ENCODE results near the gene PEX19.

Gene PEX19

DNA sequence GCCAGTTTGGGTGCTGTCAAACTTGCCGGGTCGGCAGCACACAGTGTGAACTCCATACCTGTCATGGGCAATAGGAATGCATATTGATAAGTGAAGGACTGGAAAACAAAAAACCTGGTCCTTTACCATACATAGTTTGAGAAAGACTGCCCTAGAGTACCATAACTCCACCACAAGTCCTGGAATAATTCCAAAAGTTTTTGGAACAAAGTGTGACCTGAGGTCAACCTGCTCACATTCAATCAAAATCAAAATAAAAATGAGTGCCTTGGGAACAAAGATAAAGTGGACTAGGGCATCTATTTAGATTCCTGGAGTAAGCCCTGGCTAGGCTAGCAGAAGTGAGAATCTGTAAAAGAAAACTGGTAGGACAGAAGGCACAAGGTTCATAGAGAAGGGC lies 7.6 kb downstream of the PEX19 start:
- no peak for DNase-seq

DNA sequence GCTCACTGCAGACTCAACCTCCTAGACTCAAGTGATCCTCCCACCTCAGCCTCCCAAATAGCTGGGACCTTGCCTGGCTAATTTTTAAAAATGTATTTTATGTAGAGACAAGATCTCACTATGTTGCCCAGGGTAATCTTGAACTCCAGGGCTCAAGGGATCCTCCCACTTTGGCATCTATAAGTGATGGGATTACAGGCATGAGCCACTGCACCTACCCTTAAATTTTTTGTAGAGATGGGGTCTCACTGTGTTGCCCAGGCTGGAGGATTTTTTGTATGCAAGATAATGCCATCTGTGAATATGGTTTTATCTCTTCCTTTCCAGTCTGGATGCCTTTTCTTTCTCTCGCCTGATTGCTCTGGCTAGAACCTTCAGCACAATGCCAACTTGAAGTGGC lies 13.9 kb downstream of the PEX19 start:
- no peak for DNase-seq

DNA sequence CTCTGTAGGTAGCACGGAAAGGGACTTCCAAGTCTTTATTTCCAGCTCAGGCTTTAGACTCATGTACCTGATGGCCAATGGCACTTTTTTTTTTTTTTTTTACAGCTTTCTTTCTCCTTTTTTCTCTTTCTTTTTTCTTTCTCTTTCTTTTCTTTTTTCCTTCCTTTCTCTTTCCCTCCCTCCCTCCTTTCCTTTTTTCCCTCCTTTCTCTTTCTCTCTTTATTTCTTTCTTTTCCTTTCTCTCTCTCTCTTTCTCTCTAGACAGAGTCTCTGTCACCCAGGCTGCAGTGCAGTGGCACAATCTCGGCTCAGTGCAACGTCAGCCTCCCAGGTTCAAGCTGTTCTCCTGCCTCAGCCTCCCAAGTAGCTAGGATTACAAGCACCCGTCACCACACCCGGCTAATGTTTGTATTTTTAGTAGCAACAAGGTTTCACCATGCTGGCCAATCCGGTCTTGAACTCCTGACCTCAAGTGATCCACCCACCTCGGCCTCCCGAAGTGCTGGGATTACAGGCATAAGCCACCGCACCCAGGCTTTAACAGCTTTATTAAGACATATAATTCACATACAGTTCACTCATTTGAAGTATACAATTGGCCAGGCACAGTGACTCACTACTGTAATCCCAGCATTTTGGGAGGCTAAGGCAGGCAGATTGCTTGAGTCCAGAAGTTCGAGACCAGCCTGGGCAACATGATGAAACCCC lies 17.5 kb downstream of the PEX19 start:
- DNase-seq: no peak

DNA sequence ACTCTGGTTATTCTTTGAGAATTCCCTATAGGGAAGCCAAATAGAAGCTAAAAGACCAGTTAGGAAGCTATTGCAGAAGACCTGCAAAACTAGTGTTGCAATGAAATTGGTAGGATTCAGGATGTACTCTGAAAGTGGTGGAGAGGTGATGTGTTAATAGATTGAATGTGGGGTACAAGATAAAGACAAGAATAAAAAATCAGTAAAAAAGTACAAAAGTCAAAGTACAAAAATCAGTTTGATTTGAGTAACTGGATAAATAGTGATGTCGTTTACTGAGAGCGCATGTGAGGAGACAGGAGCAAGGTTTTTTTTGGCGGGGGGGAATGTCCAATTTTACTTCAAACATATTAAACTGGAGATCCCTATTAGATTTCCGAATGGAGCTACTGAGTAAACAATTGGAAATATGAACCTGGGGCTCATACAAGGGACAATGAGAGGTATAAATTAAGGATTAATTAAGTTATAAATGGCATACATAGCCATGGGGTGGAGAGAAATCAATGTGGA lies 20.1 kb downstream of the PEX19 start:
- DNase-seq: peak; percentile 20

DNA sequence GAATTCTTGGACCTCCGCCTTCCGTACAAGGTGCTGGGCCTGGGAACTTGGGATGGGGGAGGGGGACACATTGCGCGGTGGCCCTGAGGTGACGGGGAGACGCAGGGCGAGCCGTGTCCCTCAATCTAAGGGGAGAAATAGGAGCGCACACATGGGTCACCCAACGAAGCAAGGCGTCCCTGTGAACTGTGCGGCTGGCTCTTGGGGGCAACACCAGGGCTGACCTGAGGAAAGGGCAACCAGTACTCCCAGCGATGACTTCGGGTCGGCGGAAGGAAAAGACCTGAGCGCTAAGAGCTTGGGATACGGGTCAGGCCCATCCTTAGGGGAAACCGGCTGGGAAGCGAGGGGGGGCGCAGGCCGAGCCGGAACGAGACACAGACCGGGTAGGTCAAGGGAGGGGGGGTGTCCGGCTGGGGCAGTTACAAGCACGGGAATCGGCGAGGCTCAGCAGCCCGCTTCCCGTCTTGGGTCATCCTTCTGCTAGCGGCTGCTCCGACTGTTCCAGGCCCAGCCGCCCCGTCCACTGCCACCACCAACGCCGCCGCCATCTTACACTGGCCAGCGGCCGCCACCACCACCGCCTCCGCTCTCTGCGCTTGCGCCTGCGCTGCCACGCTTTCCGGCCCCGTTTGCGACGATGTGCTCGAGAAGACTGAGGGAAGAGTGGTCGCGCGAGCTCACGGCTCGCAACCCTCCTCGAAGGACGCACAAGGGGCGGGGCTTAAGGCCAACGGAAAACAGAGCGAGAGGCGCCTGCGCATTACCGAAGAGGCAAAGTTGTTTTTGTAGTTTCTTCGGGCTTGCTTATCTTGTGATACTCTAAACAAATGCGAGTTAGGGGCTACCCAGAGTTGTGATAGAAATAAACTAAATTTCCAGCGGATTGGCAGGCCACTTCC lies 22.8 kb downstream of the PEX19 start, which contains the start of gene DCAF8:
Gene DCAF8, minus strand, starts transcription at position 657 of the 902 bp plus-strand sequence. CDS start 18,541 bp downstream, outside the sequence.
- peak; percentile 99 for DNase-seq

DNA sequence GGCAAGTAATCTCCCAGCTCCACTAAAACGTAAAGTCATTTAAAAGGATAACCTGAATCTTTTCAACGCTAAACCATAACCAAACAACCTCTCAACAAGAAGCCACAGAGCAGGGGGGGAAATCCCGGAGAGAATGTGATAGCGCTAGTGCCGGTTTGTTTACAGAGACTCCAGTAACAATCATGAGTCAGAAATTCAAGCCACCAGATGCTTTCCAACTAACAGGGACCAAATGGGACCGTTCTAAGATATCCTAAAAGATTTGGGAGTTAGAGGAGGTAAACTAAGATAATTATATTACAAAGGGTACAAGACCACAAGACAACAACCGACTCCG lies 23.4 kb downstream of the PEX19 start:
- peak; percentile 71 for DNase-seq

DNA sequence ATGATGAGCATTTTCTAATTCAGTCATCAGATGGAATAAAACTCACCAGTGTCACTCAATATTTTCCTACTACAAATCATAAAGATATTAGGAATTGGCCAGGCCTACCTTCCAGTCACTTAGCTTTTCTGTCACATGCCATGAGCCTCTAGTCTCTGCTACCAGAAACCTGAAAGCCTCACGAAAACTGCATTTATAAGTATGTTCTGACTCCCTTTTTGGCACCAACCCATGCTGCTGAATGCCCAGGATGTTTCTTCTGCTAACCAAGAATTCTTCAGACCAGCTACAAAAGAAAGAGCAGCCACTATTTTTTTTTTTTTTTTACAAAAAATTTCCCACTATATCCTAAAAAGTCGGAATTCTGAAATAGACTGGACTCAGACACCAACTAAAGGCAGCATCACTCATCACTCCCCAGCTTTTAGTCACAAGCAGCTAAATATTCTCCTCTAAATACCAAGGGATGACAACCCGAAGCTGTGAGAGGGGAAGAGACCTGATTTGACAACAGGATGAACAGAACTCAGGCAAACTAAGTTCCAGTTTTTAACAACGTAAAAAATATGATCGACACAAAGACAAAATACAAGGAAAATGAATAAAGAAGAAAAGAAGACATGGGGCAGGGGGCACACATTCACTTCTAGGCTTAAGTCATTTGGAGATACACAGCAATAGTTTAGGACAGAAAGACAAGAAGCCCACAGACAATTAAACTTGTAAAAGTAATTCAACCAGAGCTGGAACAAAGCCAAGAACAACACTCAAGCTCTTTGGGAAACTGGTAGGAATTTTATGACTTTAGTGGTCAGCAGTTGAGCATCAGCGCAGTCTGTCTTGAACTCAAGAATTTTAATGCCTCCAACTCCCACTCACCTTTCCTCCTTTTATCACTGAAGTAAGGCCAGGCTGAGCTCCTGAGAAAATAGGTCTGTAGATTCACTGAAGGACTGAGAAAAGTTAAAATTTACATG lies 24.2 kb downstream of the PEX19 start:
- DNase-seq: peak; percentile 64

DNA sequence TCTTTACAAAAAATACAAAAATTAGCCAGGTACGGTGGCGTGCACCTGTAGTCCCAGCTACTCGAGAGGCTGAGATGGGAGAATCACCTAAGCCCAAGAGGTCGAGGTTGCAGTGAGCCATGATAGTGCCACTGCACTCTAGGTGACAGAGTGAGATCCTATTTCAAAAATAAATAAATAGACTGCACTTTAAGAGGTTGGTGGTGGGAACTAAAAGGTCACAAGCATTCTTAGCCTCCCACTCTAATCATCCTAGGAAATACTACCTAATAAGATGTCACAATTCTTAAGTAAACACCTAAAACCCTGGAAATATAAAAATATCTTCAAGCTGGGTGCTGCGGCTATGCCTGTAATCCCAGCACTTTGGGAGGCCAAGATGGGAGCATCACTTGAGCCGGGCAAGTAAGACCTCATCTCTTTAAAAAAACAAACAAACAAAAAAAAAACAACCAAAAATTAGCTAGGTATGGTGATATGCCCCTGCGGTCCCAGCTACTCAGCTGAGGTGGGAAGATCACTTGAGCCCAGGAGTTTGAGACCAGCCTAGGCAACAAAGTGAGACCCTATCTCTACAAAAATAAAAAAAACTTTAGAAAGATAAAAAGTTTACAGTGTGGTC lies 26.6 kb downstream of the PEX19 start:
- DNase-seq: no peak

DNA sequence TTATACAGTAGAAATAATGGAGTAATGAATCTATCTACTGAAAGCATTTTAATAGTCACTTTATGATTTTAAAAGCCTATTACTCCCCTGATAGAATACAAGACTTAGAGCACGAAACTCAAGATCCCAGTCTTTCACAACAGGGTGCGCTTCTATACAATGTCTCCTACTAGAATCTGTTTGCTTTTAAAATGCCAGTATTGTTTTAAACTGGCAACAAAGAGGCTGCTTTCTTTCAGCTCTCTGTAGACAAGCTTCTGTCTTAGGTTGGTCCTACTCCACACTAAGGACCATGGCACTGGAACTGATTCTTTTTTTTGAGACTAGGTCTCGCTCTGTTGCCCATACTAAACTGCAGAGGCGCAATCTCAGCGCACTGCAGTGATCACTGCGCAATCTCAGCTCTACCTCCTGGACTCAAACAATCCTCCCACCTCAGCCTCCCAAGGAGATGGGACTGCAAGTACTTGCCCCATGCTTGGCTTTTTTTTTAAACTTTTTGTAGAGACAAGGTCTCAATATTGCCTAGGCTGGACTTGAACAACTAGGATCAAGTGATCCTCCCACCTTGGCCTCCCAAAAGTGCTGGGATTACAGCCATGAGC lies 27.4 kb downstream of the PEX19 start:
- DNase-seq: no peak

DNA sequence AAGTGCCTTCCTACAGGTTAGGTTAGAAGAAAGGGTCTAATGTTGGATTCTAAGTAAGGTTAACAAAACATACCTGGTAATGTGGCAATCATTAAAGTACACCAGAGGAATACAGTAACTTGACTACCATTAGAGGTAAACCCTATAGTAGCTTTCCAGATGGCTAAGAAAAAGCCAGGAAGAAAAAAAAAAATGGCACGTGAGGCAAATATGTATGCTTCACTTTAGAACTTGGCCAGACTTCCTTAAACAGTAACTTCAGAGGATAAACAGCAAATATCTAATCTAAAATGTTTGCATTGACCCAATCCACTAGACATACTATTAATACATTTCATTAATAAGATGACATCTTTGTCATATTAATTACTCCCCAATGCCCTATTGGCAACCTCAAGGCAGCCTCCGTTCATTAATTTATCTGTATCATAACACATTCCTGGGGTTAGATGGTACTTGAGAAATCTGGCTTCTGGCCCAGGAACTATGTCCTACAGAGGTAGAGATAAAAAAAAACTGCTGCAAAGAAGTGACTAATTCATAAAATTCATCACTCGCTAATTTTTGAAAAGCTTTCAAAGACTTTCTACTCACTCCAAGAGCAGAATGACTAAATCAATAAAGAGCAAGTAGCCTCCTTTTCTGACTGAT lies 28.4 kb downstream of the PEX19 start:
- DNase-seq: no peak

DNA sequence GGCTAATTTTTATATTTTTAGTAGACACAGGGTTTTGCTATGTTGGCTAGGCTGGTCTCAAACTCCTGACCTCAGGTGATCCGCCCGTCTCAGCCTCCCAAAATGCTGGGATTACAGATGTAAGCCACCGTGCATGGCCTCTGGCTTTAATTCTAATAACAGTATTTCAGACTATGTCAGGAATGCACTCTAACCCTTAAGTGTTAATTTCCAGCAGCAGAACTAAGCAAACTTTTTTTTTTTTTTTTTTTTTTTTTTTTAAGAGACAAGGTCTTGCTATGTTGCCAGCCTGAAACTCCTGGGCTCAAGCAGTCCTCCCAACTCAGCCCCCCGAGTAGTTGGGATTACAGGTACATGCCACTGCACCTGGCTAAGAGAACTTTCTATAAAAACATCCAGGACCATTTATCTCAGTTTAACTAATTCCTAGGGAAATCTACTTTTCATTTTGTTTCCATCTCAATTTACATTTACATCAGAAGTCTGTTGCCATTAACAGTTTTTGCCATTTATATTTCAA lies 29.1 kb downstream of the PEX19 start:
- DNase-seq: no peak

DNA sequence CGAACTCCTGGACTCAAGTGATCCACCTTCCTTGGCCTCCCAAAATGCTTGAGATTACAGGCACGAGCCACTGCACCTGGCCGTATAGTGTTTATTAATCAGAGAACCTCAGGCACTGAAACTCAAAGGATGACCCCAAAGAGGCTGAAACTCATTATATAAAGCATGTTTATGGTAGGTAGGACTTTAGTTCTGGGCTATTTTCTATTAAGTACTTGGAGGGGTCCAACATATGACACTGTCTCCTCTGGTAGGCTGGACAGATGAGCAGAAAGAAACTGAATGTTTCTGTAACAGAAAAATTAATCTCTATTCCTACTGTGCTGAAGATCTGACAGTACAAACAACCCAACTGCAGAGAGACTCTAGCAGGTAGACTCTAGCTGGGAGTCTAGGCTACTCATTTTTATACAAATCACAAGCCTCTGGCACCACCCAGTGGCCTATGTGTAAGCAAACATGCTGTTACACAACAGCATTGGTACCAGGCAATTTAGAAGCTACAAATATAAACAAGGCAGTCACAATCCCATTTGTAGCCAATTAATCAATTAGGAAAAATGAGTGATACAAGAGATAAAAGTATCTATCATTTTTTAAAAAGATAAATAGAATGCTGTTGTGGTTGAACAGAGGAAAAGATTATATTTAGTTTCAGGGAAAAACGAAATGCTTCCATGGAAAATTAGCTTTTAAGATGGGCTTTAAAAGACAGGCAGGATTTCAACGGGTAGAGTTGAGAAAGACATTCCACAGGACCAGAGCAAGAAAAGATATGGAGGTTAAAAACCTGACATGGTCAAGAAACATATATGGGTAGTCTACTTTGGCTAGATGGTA lies 33.0 kb downstream of the PEX19 start:
- peak; percentile 92 for DNase-seq

DNA sequence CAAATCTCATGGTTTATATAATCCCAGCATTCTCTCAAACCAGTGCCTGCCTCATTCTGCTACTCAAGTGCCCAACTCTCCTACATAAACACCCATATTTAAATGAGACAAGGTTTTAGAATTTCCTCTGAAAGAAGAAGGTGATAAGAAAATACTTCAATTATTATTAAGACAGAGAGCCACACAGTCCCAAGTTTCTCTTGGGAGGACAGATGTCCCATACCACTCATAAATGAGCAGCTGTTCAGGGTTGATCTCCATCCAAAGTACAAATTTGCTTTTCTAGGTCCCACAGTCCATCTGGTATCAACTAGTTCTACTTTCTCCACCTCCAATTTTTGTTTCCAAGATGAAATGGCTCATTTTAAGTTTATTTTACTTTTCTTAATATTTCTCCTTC lies 33.9 kb downstream of the PEX19 start:
- peak; percentile 10 for DNase-seq

DNA sequence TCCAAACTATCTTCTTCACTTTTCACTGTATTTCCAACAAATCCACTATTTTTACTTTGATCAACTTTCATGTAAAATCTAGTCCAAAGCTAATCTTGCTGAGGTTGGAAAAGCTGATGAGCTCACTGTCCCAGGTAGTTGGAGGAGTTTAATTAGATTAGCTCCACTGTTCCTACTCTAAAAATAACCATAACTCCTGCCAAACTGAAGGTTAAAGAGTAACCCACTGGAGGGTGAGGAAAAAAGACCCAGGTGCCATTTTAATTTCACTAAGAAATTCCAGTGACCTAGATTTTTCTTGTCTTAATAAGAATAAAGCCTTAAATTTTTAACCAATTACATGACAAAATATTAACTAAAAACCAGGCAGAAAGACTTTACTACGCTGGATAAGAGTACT lies 37.9 kb downstream of the PEX19 start:
- no peak for DNase-seq

DNA sequence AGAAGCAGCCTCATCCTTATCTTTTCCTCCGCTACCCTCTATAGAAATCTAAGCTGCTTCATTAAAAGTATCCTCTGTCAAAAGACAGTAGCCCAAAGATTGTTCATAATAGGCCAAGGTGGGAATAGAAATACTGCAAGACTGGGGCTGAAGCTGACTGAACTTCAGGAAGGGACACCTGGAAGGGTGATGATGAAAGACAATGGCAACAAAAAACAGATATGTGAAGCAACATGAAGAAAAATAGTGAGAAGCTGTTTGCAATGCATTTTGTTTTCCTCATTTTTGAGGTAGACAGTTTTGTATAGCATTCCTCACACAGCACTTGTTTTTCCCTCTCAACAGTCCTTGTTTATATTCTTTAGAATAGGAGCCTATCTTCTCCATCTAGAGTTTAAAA lies 39.5 kb downstream of the PEX19 start:
- DNase-seq: peak; percentile 15

DNA sequence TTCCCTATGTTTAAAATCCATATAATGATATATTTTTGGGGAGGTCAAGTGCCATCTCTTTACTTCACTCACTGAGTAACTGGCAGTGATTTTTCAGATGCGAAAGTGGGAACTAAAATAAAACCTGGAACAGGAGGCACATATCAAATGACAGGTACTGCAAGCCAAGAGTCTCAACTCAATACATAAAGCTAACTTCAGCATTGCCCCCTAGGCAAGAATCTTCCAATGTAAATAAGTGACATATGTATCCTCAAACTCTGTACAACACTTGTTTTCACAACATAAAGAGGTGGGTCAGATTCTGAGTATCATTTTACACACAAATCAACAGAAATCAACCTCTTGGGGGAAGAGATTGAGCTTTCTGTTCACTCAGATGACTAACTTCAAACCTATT lies 40.7 kb downstream of the PEX19 start:
- peak; percentile 98 for DNase-seq

DNA sequence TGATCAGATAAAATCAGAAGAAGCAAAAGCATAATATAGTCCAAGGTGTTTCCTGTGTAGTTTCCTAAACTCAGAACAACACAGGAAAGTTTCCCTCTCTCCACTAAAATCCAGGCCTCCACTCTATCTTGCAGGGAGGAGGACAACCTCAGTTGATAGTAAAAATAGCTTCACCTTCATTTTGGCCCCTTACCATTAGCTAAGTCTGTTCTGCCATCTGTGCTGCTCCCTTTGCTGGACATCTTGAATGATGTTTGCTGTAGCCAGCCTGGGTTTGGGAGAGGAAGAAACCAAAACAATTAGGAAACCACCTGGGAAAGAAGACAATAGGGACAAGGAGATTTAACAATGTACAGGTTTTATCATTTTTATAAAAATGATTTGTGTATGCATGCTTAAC lies 41.2 kb downstream of the PEX19 start:
- DNase-seq: peak; percentile 85

DNA sequence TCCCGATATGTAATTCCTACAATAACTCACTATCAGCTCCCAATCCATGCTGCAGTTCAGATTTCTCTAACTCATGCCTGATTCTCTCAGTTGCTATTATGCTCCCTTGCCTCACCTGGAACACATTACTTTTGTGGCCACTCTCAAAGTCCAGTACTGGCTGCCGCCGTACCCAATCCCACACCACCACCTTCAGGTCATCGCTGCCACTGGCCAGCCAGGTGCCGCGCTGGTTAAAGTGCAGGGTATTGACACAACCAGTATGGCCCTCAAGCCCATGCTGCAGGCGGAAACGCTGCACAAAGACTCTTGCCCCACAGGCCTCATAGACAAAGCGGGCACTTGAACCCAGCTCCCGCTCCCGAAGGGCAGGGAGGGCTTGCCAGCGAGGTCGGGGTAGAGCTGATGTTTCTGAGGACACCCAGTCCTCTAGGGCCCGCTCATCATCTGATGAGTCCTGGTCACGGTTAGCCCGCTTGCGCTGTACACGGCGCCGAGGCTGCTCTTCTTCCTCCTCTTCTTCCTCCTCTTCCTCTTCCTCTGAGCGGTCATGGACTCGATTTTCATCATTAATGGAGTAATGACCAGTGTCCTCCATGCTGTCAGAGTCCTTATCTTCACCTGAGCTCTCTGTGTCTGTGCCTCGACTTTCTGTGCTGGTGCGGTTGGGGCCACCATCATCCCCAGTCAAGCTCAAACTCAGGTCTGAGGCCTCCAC lies 45.2 kb downstream of the PEX19 start:
- no peak for DNase-seq

DNA sequence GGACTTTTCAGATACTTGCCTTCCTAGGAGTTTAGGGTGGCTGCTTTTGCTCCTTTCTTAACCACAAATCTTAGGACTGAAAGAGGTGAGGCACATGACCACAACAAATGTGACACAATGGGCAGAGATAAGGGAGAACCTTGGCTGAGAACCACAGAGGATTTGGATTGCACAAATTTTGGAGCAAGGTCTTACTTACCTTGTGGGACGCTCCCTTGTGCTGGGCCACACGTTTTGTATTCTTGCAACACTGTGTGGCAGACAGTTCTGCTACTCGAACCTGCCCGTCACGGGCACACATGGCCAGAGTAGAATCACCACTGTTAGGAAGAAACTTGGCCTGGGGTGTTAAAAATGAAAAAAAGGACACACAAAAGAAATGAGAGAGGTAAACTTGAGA lies 46.5 kb downstream of the PEX19 start:
- DNase-seq: no peak

Measured in NCI-H69 (cell line).